KBM-7 (cell line): ENCODE measurements around the gene NAALADL2.

Source experiments
- DNase-seq: peaks from one replicate; pipeline ENCODE4 v3.0.0-alpha.2; 2015
- in situ Hi-C: fragments of 300-500 bp; cut with MboI; formaldehyde crosslinking; loops from 2 replicates; pipeline ENCODE4 v1.14.3; 2020; ENCODE audit warnings: low sequenced_read_pairs, low pct_unique_long_range_greater_than_20kb, mixed read lengths

The NAALADL2 gene

GRCh38 chr3:175716446-175716845 lies 857.3 kb downstream of the NAALADL2 start:
- no peak for DNase-seq
- in situ Hi-C loops = no loop called here

GRCh38 chr3:175726228-175726627 lies 867.1 kb downstream of the NAALADL2 start:
- no peak for DNase-seq
- in situ Hi-C loops = no loop called here

- no peak for DNase-seq
- in situ Hi-C loops = no loop called here
Measured at GRCh38 chr3:175728566-175728965, 869.4 kb downstream of the NAALADL2 start.

- in situ Hi-C loops = no loop called here
- DNase-seq = no peak
Measured at GRCh38 chr3:175729466-175729865, 870.3 kb downstream of the NAALADL2 start.

- in situ Hi-C loops = no loop called here
- DNase-seq = no peak
Measured at GRCh38 chr3:175731543-175731942, 872.4 kb downstream of the NAALADL2 start.

- no peak for DNase-seq
- in situ Hi-C loops = no loop called here
Measured at GRCh38 chr3:175732017-175732416, 872.9 kb downstream of the NAALADL2 start.

- in situ Hi-C loops = no loop called here
- no peak for DNase-seq
Measured at GRCh38 chr3:175735866-175736265, 876.7 kb downstream of the NAALADL2 start.

GRCh38 chr3:175737646-175738572 lies 878.8 kb downstream of the NAALADL2 start:
- in situ Hi-C loops = no loop called here
- no peak for DNase-seq

- DNase-seq = no peak
- in situ Hi-C loops = no loop called here
Measured at GRCh38 chr3:175741951-175742350, 882.8 kb downstream of the NAALADL2 start.

- in situ Hi-C loops = no loop called here
- no peak for DNase-seq
Measured at GRCh38 chr3:175743733-175744400, 884.7 kb downstream of the NAALADL2 start.

GRCh38 chr3:175746308-175746707 lies 887.2 kb downstream of the NAALADL2 start:
- in situ Hi-C loops = no loop called here
- no peak for DNase-seq

GRCh38 chr3:175748087-175748730 lies 889.1 kb downstream of the NAALADL2 start:
- DNase-seq = no peak
- in situ Hi-C loops = no loop called here

- no peak for DNase-seq
- in situ Hi-C loops = no loop called here
Measured at GRCh38 chr3:175749981-175750380, 890.8 kb downstream of the NAALADL2 start.

- in situ Hi-C loops = no loop called here
- DNase-seq = no peak
Measured at GRCh38 chr3:175751089-175751488, 892.0 kb downstream of the NAALADL2 start.

GRCh38 chr3:175763948-175764347 lies 904.8 kb downstream of the NAALADL2 start:
- no peak for DNase-seq
- in situ Hi-C loops = no loop called here

- in situ Hi-C loops = no loop called here
- no peak for DNase-seq
Measured at GRCh38 chr3:175764722-175765121, 905.6 kb downstream of the NAALADL2 start.

- DNase-seq = no peak
- in situ Hi-C loops = no loop called here
Measured at GRCh38 chr3:175770426-175770825, 911.3 kb downstream of the NAALADL2 start.

- in situ Hi-C loops = no loop called here
- DNase-seq = no peak
Measured at GRCh38 chr3:175777495-175777894, 918.4 kb downstream of the NAALADL2 start.

- in situ Hi-C loops = no loop called here
- no peak for DNase-seq
Measured at GRCh38 chr3:175777965-175778364, 918.8 kb downstream of the NAALADL2 start.

GRCh38 chr3:175778994-175779393 lies 919.9 kb downstream of the NAALADL2 start:
- no peak for DNase-seq
- in situ Hi-C loops = no loop called here
